Left cardiac atrium (tissue), 4 donors: ENCODE data around the gene ALKBH5. TPM values are rescaled to one million over a fixed set of nuclear protein-coding genes. Genes with fewer than 3 reads are reported as not detected.
A peak's percentile ranks its signal among the peaks of the same experiment; 100 is the strongest.

Experiments used
- ATAC-seq, 2 donors: fragments of 200-7000 bp; cut with Tn5 transposase; one replicate each; pipeline ENCODE4 v1.9.1; 2020; ENCODE audit warnings: mild to moderate bottlenecking in 2 of 2, moderate library complexity in 2 of 2
- DNase-seq: peaks from one replicate; pipeline ENCODE4 v3.0.0-alpha.2; 2020
- intact Hi-C, 2 donors: fragments of 100-400 bp; cut with DNase I; formaldehyde crosslinking; loops; one replicate each; pipeline versions ENCODE4 v1.14.1 to v1.15.1; 2022 to 2023
- total RNA-seq, 2 donors: library from RNA; stranded (reverse); fragmentation: NEBNext Ultra II Directional; extraction: Animal tissue kit (Norgen Biotek cat#: 25700); gene quantifications; one replicate each; pipeline ENCODE4 v1.2.1, GENCODE V29; 2021
- donor health status: DM: no; HTN: yes; CAD: no.
- donor health status: DM: no; HTN: yes; CAD: no; lungs with severe emphysema.
- donor health status: DM: yes; HTN: yes; CAD: no.
- donor health status: Dilated cardiomyopathy.

Gene ALKBH5
- total RNA-seq, 2 donors from 2014 or later, result 137 to 169 TPM

DNA sequence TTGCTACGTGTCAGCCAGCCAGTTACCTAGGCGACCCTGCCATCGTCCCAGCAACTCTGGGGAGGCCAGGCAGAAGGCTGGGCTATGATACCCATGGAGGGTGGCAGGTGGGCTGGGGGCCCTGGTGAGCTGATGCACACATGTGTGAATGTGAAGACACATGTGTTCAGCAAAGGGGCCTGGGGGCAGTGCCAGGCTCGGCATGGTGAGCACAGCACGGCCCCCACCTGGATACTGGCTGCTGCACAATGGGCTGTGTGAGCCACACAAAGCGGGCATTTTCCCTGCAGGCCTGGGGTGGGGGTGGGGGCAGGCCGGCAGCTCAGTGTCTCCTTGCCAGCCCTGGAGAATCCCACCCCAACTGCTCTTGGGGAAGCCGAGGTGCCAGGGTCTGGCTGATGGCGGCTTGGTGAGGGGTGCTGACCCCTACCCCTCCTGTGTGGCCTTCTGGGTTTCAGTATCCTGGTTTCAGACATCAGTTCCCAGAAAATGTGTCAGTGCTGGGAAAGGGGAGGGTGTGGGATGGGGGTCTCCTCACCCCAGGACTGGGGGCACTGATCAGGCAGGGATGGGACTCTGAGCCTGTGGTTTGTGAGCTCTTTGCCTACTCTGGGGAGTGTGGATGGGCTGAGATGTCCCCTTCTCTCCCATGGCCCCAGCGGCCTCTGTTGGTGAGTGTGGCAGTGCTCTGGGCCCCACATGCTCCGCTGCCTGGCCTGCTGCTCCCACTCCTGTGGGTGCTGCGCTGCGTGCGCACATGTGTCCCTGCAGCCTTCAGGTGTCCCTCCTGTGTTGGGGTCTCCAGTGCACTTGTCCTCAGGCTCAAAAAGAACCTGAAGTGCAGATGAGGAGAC is 46.9 kb downstream of the ALKBH5 start:
- intact Hi-C loops, result no loop called here
- no peak for ATAC-seq
- DNase-seq, result no peak

DNA sequence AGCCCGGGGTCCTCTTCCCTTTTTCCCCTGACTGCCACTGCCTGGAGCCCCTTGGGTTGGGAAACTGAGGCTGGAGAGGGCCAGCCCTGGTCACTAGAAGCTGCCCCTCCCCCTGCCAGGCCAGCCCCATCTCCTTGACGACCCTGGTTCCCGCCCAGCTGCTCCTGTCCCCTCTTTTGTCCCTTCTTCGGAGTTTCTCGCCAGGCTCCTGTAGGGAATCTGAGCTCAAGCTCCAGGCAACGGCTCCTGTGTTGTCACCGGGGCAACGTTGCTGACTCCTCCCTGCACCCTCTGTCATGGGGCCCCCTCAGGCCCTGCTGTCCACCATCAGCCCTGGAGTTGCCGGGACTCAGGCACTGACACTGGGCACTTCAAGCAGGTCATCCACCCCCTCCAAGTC is 47.5 kb downstream of the ALKBH5 start:
- no peak for DNase-seq
- intact Hi-C loops, result no loop called here
- no peak for ATAC-seq

DNA sequence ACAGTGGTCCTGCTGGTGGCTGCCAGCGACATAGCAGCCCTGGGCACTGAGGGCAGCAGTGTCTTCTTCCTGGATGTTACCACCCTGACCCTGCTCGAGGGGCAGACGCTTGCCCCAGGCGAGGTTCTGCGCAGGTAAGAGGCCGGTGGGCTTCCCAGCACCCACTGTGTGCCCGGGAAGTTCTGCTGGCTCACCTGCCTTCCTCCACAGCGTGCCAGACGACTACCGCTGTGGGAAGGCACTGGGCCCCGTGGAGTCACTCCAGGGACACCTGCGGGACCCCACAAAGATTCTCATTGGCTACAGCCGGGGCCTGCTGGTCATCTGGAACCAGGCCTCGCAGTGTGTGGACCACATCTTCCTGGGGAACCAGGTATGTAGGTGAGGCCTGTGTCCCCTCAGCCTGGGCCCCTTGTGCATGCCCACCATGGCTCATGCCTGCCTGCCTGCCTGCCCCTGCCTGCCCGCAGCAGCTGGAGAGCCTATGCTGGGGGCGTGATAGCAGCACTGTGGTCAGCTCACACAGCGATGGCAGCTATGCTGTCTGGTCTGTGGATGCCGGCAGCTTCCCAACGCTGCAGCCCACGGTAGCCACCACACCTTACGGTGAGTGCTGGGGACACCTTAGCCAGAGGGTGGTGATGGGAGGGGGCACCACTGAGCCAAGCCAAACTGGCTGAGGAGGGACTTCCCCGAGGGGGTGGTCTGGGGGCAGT is 50.3 kb downstream of the ALKBH5 start:
- intact Hi-C loops, result no loop called here
- ATAC-seq (no peak), DNase-seq (no peak)

DNA sequence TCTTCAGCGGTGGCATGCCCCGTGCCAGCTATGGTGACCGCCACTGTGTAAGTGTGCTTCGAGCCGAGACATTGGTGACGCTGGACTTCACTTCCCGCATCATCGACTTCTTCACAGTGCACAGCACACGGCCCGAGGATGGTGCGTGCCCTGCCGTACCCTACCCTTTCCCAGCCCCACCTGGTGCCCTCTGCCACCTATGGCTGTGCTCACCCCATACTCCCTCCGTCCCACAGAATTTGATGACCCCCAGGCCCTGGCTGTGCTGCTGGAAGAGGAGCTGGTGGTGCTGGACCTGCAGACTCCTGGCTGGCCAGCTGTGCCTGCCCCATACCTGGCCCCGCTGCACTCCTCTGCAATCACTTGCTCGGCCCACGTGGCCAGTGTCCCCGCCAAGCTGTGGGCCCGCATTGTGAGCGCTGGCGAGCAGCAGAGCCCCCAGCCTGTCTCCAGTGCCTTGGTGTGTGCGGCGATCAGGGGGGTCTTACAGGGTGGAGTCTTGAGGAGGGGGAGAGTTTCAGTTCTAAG is 51.3 kb downstream of the ALKBH5 start:
- no peak for DNase-seq
- intact Hi-C loops, result no loop called here
- no peak for ATAC-seq

DNA sequence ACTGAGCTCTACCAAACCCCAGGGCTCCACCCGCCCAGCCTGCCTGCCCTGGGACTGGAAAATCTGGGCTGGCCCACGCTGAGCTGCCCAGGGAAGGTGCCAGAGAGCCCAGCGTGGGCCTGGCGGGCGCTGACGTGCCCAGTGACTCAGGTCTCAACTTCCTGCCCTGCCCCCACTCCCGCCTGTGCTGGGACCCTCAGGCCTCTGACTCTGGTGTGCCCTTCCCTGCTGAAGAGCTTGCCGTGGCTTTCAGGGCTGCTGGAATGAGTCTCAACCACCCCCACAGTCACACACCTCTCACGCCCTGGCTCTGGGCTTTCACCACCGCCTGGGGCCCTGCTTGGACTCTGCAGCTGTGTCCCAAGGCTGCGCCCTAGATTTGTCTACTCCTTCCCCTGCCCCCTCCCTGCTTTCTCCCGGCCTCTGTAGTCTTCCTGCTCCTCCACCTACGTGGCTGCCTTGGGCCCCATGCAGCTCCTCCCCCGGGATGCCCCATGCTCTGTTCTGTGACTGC is 52.2 kb downstream of the ALKBH5 start:
- ATAC-seq (peak; percentile 21 to 39), DNase-seq (no peak)
- intact Hi-C loops, result no loop called here

DNA sequence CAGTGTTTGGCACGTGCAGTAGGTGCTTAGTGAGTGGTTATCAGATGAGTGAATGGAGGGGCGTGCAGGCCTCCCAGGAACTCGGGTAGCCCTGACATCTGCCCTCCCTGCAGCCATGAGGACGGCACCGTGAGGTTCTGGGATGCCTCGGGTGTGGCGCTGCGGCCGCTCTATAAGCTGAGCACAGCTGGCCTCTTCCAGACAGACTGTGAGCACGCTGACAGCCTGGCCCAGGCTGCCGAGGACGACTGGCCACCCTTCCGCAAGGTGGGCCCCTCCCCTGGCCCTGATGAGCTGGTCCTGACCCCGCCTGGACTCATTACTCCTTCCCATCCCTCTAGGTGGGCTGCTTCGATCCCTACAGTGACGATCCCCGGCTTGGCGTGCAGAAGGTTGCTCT is 52.9 kb downstream of the ALKBH5 start:
- ATAC-seq, result no peak
- intact Hi-C loops, result no loop called here
- DNase-seq, result no peak

DNA sequence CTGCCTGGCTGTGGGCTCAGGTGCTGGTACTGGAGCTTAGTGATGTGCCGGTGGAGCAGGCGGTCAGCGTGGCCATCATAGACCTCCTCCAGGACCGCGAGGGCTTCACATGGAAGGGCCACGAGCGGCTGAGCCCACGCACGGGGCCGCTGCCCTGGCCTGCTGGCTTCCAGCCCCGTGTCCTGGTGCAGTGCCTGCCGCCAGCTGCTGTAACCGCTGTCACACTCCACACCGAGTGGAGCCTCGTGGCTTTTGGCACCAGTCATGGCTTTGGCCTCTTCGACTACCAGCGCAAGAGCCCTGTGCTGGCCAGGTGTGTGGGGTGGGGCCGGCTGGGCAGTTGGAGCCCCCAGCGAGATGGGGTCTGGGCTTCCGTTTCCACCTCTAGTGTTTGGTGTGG is 53.8 kb downstream of the ALKBH5 start:
- DNase-seq (no peak), ATAC-seq (no peak)
- intact Hi-C loops, result no loop called here

DNA sequence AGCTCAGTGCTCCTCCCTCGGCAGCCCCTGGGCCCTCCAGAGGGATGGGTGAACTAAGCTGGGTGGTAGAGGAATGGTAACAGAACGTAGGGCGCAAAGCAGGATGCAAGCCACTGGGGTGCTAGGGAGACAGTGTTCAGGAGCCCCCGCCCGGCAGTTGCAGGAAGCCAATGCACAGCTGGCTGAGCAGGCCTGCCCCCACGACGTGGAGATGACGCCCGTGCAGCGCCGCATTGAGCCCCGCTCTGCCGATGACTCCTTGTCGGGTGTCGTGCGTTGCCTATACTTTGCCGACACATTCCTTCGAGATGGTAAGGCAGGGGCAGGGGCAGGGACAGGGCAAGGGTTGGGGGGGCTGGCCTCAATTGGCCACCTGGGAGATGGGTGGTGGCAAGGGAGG is 54.7 kb downstream of the ALKBH5 start:
- DNase-seq (no peak), ATAC-seq (no peak)
- intact Hi-C loops, result no loop called here

DNA sequence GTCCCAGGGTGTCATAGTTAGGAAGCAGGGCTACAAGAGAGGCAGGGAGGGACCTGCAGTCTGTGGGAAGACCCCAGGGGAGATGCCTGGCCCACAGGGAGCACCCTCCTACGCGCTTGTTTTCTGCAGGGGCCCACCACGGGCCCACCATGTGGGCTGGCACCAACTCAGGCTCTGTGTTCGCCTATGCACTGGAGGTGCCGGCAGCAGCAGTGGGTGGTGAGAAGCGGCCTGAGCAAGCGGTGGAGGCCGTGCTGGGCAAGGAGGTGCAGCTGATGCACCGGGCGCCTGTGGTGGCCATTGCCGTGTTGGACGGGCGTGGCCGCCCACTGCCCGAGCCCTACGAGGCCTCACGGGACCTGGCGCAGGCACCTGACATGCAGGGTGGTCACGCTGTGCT is 56.8 kb downstream of the ALKBH5 start:
- intact Hi-C loops, result no loop called here
- no peak for ATAC-seq
- DNase-seq, result no peak

DNA sequence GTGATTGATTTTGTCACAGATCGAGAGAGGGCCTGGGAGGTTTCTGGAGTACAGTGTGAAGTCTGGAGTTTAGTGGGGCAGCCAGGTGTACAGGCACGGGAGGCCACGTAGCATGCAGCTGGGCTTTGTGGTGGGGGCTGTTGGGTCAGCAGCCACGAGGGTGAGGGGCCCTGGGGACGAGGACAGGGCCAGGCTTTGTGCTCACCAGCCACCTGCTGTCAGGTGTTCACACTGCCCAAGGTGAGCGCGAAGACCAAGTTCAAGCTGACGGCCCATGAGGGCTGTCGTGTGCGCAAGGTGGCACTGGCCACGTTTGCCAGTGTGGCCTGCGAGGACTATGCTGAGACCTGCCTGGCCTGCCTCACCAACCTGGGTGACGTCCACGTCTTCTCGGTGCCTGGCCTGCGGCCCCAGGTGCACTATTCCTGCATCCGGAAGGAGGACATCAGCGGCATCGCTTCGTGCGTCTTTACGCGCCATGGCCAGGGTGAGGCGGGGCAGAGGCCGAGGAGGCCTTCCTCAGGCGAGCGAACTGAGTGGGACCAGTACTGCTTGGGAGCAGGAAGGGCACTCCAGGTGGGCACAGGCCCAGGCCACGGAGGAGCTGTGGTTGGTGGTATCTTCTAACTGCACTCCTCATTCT is 57.7 kb downstream of the ALKBH5 start:
- no peak for ATAC-seq
- intact Hi-C loops, result no loop called here
- DNase-seq, result no peak

DNA sequence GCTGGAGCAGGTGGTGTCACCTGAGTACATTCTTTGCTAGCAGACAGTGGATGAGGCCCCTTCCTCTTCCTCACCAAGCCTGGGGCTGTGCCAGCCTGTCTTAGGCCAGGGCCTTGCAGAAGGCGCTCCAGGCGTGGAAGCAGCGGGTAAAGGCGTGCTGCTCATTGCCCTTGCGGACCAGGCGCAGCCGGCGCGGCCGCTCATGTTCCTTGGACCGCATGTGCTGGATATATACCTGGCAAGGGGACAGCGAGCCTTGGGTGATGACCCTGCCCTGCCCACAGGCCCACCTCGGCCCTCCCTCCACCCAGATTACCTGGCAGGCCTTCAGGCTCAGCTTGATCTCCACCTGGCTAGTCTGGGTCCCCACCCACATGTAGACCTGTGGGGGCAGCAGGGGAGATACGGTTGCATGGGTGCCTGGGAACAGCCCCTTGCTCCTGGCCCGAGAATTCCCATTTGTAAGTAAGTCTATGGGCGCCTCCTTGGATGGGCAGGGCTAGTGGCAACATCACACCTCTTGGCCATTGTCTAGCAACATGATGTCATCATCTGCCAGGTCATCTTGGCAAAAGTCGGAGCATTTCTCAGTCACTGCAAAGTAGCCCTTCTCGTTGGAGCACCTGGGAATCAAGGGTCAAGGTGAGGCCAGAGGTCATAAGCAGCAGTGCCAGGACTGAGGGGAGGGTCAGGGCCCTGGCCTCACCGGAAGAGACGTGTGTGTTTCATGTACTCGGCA is 61.6 kb downstream of the ALKBH5 start:
- DNase-seq, result no peak
- intact Hi-C loops, result no loop called here
- no peak for ATAC-seq

DNA sequence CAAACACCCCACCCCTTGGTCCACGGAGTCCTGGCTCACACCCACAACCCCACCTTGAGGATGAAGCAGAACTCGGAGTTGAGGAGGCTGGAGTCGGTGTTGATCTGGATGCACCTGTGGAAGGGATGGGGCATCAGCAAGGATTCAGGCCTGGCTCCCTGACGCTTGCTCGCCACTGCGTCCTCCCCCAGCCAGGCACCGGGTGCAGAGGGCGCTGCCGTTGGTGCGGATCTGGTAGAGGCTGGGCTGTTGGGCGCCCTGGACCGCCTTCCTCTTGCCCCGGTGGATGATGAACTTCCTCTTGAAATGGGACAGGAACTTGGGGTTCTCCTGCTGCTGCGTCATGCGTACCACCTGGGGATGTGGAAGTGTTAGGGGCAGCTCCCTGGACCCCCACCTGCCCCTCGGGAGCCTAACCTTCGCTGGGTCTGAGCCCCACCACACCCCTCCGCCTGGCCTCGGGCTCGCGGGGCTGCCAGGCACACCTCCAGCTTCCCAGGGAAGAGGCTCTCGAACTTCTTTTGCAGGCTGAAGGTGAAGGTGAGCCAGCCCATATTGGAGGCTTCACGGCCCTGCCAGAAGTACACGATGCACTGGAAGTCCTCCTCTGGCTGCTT is 62.6 kb downstream of the ALKBH5 start:
- no peak for ATAC-seq
- no peak for DNase-seq
- intact Hi-C loops, result no loop called here

DNA sequence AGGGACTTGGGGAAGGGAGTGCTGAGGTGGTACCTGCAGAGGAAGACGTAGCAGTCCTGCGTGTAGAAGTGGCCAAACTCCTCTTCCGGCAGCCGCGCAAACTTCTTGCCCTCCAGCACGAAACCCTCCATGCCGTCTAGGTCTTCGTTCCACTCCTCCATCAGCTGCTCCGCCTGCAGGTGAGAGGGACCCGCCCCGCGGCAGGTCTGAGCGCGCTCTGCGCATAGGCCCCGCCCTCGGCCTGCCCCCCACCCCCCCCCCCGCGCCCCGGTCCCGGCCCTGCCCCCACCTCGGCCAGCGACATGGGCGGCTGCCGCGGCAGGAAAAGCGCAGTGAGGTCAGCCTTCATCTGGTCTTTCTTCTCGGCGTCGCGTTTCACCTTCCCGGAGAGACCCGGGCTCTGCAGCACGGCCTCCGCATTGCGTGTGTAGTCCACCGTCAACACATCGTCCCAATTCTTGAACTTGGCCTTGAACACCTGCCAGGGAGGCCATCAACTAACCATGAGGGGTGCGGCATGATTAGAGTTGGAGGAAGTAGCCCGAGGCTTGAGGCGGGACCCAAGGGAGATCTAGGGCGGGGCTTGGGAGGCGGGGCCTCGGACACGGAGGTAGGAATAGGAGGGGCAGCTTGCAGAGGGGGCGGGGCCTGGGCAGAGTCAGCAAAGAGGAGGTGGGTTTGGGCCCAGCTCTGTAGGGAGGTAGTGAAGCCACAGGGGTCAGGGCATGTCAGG is 63.4 kb downstream of the ALKBH5 start:
- ATAC-seq (peak; percentile 47 to 65), DNase-seq (peak; percentile 70)
- intact Hi-C loops, result no loop called here

DNA sequence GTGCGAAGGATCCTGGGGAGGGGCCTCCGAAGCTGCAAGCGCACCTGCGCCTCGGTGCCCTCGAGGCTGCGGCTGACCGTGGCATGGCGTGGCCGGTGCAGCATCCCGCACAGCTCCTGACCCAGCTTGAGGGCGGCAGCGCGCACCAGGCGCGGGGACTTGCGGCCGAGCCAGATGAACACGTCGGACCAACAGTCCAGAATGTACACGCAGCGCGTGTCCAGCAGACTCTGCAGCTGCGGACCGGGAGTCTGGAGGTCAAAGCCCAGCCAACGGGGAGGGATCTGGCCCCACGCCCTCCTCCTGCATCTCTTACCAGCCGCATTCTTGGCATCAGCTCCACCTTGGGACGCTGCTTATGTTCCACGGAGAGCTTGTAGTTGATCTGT is 64.0 kb downstream of the ALKBH5 start:
- DNase-seq (peak; percentile 55), ATAC-seq (peak; percentile 3 to 20)
- intact Hi-C loops, result no loop called here

DNA sequence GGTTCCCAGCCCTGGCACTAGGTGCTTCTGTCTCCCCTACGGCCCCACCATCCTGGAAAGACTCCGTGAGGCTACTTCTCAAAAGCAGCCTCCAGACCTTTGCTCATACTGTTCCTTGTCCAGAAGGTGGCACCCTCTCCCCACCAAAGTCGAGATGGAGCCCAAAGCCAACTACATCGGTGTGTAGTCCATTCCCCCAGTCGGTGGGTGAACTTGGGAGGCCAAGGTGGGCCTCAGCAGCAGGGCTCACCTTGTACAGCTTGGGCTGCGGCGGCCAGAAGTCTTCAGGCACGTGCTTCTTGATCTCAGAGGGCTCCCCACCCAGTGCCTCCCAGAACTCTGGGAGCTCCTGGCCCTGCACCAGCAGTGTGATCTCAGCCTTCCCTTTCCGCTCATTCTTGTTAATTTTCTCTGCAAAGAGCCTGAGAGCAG is 64.7 kb downstream of the ALKBH5 start:
- intact Hi-C loops, result no loop called here
- ATAC-seq (peak; percentile 48 to 49), DNase-seq (peak; percentile 71)

DNA sequence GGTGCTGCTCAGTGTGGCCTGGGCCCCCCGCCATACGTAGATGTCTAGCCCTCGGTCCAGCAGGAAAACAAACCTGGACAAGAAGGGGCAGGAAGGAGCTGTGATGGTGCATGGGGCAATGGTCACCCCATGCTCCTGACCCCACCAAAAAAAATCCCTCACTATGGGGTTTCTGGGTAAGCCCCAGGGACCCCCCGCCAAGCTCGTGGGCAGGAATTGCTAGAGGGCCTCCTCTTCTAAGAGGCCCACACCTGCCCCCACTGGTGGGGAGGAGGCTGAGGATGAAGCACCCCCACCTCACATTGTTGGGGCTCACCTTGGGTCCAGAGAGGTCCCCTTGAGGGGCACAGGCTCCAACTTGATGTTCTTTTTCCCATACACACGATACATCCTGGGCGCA is 65.2 kb downstream of the ALKBH5 start:
- intact Hi-C loops, result no loop called here
- no peak for ATAC-seq

DNA sequence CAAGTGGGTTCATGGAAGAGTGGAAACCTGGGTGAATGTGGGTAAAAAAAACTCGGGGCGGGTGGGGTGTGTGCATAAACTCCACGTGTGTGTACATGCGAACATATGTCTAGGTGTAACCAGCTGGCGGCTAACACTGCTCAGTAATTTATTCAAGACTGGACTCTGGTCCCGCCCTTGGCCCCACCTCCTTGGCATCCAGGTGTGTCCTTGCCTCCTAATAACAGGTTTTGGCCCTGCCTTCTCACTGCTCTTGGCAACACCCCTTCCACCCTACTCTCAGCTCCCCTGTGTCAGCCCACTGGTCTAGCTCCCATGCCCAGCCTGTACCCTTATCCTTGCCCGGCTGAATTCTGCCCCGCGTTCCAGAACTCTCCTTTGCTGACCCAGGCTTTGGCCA is 66.6 kb downstream of the ALKBH5 start:
- intact Hi-C loops, result no loop called here
- no peak for ATAC-seq
- DNase-seq, result no peak

More for the DNA sequence above, 65.2 kb downstream of the ALKBH5 start:
- no peak for DNase-seq

DNA sequence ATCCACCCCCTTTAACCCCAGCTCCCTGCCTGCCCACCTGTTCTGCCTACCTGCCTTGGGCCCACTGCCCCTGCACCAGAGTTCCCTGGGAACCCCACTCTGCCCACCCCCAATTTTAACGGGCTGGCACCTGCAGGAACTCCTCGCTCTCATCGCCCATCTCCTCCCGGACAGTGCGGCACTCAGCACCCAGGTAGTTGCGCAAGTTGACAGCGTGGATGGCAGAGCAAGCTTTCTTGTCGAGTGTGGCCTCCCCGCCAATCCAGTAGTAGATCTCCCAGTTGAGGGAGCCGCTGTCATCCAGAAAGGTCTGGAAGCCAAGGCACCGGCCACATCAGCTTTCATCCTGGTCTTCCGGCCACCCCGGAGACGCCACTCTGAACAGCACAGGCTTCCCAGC is 67.1 kb downstream of the ALKBH5 start:
- ATAC-seq, result no peak
- no peak for DNase-seq
- intact Hi-C loops, result no loop called here
